ENCODE measurements around the gene KLK13. TPM values are rescaled to one million over a fixed set of nuclear protein-coding genes. Genes with fewer than 3 reads are reported as not detected.

Gene KLK13
- polyA plus RNA-seq, 2 of the 4 experiments (the other 2 are of a cell fraction) = not detected

DNA sequence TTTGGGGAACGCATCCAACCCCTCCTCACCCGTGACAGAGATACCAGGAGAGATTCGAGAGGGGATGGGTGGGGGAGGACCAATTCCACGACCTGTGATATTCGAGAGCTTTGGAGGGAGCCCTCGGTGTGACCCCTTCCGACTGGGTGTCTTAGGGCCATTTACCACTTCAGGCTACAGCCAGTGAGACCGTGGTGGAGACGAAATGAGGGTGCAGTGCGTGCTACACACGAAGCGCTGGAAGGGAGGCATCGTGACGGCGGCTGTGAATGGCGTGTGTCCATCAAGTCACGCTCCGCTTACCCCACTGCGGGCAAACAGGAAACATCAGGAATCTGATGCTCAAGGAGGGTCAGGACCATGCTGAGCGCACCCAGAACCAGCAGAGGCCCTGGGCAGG lies 32.9 kb upstream of the KLK13 start:
- Histone ChIP-seq H3K4me2 (no peak overlapping the region), H3K27ac (no peak overlapping the region), H3K4me1 (peaks cover 10% of the 10 kb centered on the region; the same call in 1 of the 3 replicates), H3K4me3 (no peak overlapping the region), H3K9me3 (no peaks in the 10 kb centered on the region)
- DNase-seq (ENCODE audit: low read depth in 1 of 2, low spot score in 1 of 2) = no peak
- ATAC-seq = no peak
- FAIRE-seq = no peak
- no peak for TF ChIP-seq FOXS1 (CRISPR knock-in tag; IDR thresholded peaks at IDR 0.05)
- TF ChIP-seq, protein P1, sequence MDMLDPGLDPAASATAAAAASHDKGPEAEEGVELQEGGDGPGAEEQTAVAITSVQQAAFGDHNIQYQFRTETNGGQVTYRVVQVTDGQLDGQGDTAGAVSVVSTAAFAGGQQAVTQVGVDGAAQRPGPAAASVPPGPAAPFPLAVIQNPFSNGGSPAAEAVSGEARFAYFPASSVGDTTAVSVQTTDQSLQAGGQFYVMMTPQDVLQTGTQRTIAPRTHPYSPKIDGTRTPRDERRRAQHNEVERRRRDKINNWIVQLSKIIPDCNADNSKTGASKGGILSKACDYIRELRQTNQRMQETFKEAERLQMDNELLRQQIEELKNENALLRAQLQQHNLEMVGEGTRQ (IDR thresholded peaks at IDR 0.05) = no peak
- WGBS (ENCODE audit: missing lambda C conversion rate) = 76% methylated on average over 20 of the region's 20 CpGs
- ChIA-PET POLR2A (no interaction called here), CTCF (interaction anchor here (0.6 to 9.7 kb wide), 3 partner anchors 78 to 572 kb away, joined by 4 to 147 read pairs (median 4); partner anchors contain the start of gene KLK10)

DNA sequence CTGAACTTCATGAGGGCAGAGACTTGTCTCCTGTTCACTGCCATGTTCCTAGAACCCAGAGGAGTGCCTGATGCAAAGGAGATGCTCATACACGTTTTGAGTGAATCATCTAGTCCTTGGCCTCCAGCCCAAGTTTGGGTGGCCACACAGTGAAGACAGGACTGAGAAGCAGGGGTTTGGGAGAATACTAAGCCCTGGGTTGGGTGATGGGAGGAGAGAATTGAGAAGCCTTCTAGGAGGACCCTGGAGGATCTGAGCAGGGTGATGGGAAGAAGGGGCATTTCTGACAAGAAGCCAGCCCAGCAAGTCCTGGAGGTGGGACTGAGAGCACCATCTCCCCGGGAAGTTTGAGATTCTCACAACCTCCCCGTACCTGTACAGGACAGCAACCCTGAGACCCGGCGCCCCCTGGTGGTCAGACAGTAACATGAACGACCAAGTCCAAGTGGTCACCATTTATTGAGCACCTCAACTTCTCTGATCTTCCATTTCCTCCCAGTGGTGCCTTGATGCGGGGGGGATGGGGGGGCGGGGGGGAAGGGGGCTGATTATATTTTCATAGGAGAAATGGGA lies 32.4 kb upstream of the KLK13 start:
- POLR2A ChIA-PET = no interaction called here
- CTCF ChIA-PET = interaction anchor here (0.5 to 9.7 kb wide), 22 partner anchors 8 to 393 kb away, joined by 3 to 147 read pairs (median 3); partner anchors contain the start of genes KLK10, KLK13 and KLK4
- no peak for FAIRE-seq
- Histone ChIP-seq H3K9me3 (no peaks in the 10 kb centered on the region), H3K4me2 (no peak overlapping the region), H3K4me3 (no peak overlapping the region), H3K4me1 (peaks cover 10% of the 10 kb centered on the region; the same call in 1 of the 3 replicates), H3K27ac (no peak overlapping the region)
- 5% methylated on average over 8 of the region's 8 CpGs for WGBS (ENCODE audit: missing lambda C conversion rate)
- DNase-seq (ENCODE audit: low read depth in 1 of 2, low spot score in 1 of 2) = peak; percentile 73 to 75
- TF ChIP-seq HOXB5 (CRISPR knock-in tag; IDR thresholded peaks at IDR 0.05) = no peak
- TF ChIP-seq NR3C1 (IDR thresholded peaks at IDR 0.05) = no peak
- no peak for TF ChIP-seq POLR2AphosphoS2 (conservative IDR thresholded peaks at IDR 0.05; ENCODE audit: low read length)
- no peak for TF ChIP-seq EHF (CRISPR knock-in tag; IDR thresholded peaks at IDR 0.05)
- no peak for TF ChIP-seq RCOR1 (IDR thresholded peaks at IDR 0.05; ENCODE audit: low read depth, low read length)
- TF ChIP-seq, protein P2, sequence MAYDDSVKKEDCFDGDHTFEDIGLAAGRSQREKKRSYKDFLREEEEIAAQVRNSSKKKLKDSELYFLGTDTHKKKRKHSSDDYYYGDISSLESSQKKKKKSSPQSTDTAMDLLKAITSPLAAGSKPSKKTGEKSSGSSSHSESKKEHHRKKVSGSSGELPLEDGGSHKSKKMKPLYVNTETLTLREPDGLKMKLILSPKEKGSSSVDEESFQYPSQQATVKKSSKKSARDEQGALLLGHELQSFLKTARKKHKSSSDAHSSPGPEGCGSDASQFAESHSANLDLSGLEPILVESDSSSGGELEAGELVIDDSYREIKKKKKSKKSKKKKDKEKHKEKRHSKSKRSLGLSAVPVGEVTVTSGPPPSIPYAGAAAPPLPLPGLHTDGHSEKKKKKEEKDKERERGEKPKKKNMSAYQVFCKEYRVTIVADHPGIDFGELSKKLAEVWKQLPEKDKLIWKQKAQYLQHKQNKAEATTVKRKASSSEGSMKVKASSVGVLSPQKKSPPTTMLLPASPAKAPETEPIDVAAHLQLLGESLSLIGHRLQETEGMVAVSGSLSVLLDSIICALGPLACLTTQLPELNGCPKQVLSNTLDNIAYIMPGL (CRISPR knock-in tag; IDR thresholded peaks at IDR 0.05; ENCODE audit: borderline replicate concordance) = no peak
- no peak for TF ChIP-seq EHMT2 (IDR thresholded peaks at IDR 0.05; ENCODE audit: low read depth)
- no peak for TF ChIP-seq FOSB (CRISPR knock-in tag; IDR thresholded peaks at IDR 0.05)
- TF ChIP-seq KDM5A (IDR thresholded peaks at IDR 0.05) = no peak
- TF ChIP-seq, protein P3, sequence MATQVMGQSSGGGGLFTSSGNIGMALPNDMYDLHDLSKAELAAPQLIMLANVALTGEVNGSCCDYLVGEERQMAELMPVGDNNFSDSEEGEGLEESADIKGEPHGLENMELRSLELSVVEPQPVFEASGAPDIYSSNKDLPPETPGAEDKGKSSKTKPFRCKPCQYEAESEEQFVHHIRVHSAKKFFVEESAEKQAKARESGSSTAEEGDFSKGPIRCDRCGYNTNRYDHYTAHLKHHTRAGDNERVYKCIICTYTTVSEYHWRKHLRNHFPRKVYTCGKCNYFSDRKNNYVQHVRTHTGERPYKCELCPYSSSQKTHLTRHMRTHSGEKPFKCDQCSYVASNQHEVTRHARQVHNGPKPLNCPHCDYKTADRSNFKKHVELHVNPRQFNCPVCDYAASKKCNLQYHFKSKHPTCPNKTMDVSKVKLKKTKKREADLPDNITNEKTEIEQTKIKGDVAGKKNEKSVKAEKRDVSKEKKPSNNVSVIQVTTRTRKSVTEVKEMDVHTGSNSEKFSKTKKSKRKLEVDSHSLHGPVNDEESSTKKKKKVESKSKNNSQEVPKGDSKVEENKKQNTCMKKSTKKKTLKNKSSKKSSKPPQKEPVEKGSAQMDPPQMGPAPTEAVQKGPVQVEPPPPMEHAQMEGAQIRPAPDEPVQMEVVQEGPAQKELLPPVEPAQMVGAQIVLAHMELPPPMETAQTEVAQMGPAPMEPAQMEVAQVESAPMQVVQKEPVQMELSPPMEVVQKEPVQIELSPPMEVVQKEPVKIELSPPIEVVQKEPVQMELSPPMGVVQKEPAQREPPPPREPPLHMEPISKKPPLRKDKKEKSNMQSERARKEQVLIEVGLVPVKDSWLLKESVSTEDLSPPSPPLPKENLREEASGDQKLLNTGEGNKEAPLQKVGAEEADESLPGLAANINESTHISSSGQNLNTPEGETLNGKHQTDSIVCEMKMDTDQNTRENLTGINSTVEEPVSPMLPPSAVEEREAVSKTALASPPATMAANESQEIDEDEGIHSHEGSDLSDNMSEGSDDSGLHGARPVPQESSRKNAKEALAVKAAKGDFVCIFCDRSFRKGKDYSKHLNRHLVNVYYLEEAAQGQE (IDR thresholded peaks at IDR 0.05) = no peak
- no peak for TF ChIP-seq EP300 (IDR thresholded peaks at IDR 0.05)
- peak; percentile 8 to 38; a peak in 2 of 5 replicates for TF ChIP-seq RAD21 (conservative IDR thresholded peaks at IDR 0.05 in 1 of 2, IDR thresholded peaks at IDR 0.05 in 1 of 2)
- TF ChIP-seq, protein P4, sequence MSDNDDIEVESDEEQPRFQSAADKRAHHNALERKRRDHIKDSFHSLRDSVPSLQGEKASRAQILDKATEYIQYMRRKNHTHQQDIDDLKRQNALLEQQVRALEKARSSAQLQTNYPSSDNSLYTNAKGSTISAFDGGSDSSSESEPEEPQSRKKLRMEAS (IDR thresholded peaks at IDR 0.05) = no peak
- TF ChIP-seq, protein P5, sequence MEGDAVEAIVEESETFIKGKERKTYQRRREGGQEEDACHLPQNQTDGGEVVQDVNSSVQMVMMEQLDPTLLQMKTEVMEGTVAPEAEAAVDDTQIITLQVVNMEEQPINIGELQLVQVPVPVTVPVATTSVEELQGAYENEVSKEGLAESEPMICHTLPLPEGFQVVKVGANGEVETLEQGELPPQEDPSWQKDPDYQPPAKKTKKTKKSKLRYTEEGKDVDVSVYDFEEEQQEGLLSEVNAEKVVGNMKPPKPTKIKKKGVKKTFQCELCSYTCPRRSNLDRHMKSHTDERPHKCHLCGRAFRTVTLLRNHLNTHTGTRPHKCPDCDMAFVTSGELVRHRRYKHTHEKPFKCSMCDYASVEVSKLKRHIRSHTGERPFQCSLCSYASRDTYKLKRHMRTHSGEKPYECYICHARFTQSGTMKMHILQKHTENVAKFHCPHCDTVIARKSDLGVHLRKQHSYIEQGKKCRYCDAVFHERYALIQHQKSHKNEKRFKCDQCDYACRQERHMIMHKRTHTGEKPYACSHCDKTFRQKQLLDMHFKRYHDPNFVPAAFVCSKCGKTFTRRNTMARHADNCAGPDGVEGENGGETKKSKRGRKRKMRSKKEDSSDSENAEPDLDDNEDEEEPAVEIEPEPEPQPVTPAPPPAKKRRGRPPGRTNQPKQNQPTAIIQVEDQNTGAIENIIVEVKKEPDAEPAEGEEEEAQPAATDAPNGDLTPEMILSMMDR (IDR thresholded peaks at IDR 0.05) = peak; percentile 67
- TF ChIP-seq NPAS2 (CRISPR knock-in tag; IDR thresholded peaks at IDR 0.05; ENCODE audit: borderline replicate concordance) = no peak
- TF ChIP-seq SMC3 (IDR thresholded peaks at IDR 0.05) = 0 out of 3 replicates have a peak, but pooled peaks have one; percentile 23
- TF ChIP-seq, protein P6, sequence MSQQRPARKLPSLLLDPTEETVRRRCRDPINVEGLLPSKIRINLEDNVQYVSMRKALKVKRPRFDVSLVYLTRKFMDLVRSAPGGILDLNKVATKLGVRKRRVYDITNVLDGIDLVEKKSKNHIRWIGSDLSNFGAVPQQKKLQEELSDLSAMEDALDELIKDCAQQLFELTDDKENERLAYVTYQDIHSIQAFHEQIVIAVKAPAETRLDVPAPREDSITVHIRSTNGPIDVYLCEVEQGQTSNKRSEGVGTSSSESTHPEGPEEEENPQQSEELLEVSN (IDR thresholded peaks at IDR 0.05; ENCODE audit: borderline replicate concordance, low read depth) = no peak
- TF ChIP-seq, protein P7, sequence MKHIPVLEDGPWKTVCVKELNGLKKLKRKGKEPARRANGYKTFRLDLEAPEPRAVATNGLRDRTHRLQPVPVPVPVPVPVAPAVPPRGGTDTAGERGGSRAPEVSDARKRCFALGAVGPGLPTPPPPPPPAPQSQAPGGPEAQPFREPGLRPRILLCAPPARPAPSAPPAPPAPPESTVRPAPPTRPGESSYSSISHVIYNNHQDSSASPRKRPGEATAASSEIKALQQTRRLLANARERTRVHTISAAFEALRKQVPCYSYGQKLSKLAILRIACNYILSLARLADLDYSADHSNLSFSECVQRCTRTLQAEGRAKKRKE (CRISPR knock-in tag; IDR thresholded peaks at IDR 0.05; ENCODE audit: low read depth) = no peak
- TF ChIP-seq JUN (IDR thresholded peaks at IDR 0.05) = no peak
- TF ChIP-seq RARB (CRISPR knock-in tag; IDR thresholded peaks at IDR 0.05) = no peak
- TF ChIP-seq CHD2 (IDR thresholded peaks at IDR 0.05; ENCODE audit: low read length, partially characterized antibody) = no peak
- peak; percentile 73 to 87 for ATAC-seq

Measured in A549 (cell line).